Subcutaneous preadipocyte (primary cell): Measurements from ENCODE around the gene TIMM9. TPM values are rescaled to one million over a fixed set of nuclear protein-coding genes. Genes with fewer than 3 reads are reported as not detected.

Experiments used
- small RNA-seq: library from RNA; depleted of rRNA; stranded (forward); fragments of <200 nt; gene quantifications from one replicate; pipeline ENCODE3, GENCODE V24; 2012
- total RNA-seq: library from RNA; depleted of rRNA; stranded (reverse); fragments of >200 nt; gene quantifications from 2 replicates; pipeline ENCODE4 v1.2.3, GENCODE V29; 2012

The TIMM9 gene, protein sequence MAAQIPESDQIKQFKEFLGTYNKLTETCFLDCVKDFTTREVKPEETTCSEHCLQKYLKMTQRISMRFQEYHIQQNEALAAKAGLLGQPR
- 26.1 and 29.3 TPM in 2 replicates for total RNA-seq

DNA sequence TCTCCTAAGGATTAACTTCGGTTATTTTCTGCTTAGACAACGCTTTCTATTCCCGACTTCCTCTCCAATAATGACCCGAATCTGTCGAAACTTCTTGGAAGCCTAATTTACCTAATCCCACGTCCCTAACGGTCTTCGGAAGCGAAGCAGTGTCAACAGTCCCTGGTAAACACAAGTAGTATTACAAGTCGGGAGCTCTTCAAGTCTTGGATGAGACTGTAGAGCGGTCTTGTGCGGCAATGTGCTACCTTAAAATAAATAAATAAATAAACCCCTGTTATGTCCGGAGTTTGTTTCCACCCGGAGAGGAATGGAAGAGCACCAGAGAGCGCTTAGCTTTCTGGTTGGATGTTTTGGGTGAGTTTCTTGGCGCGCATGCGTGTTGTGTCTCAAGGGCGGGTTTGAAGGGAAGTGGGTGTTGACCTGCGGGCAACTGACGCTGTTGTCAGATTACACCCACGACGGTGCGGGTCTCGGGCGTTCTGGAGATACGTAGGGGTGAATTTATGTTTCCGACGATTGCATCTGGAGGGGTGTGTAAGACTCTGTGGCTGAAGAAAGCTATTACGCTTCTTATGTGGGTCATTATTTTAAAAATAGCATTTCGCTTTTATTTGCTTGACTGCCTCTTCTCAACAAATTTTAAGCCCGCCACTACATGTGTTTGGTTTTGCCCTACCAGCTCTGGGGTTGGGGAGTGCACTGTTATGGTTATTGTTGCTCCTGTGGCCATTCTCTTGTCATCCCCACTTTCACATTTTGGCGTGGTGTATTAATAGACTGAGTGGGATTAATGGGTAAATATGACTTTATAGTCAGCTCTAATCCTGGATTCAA is at the start of gene TIMM9, which contains the start of gene KIAA0586:
TIMM9 (minus strand) TSS at position 251 of the 837 bp plus-strand sequence. CDS start 15,586 bp downstream, outside the sequence.
KIAA0586 (plus strand) TSS at position 439 of the 837 bp plus-strand sequence. CDS start 546 bp downstream, outside the sequence.

DNA sequence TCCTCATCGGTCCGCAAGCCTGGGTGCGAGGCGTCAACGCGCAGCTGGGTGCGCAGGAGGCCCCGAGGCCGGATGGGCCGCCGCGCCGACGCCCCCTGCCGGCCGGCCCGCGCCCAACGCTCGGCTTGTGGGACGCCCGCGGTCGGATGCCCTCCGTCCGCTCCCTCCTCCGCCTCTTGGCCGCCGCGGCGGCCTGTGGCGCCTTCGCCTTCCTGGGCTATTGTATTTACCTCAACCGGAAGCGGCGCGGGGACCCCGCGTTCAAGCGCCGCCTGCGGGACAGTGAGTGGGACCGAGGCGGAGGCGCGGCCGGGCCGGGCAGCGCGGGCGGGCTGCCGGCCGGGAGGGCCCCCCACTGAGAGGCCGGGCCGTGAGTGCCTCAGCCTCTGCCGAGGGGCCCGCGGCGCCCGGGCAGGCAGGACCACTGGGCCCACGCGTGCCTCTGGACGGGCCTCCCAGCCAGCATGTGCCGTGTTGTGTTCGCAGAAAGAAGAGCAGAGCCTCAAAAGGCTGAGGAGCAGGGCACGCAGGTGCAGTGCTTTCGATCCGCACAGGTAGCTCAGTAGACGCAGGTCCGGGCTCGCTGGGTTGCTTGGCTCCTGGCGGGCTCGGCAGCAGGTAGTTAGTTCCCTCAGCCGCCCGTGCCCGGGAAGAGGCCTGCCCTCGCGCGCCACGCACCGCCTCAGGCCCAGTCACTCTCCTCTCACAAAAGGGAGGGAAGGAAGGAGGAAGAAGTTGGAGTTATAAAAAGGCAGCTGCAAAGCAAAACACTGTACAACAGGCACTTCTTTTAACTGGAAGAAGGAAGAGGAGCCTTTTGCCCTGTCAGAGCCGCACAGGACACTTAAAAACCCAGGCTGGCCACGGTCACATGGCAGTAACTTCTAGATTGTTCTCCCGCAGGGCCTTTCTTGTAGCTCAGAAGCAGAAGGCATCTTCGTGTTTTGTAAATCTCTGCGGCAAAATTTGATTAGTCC is 31.2 kb downstream of the TIMM9 start, which contains the start of gene TOMM20L:
TOMM20L (plus strand) TSS at position 119 of the 977 bp plus-strand sequence; CDS start at position 147, 28 bp downstream.

Small RNA genes within 50 kb of the gene (small RNA-seq; reads per million reads assigned to genes)
- not detected for gene HSBP1P1
- gene RF00019: not detected

Other genes starting within 250 kb of the TIMM9 start
- 27.8 and 41.5 TPM in 2 replicates for gene ACTR10, start 227.4 kb downstream of the TIMM9 start, total RNA-seq
- gene PSMA3, start 182.7 kb downstream of the TIMM9 start, total RNA-seq: 90.7 and 103 TPM in 2 replicates
- 8.5 and 10.4 TPM in 2 replicates for gene ARID4A, start 129.0 kb downstream of the TIMM9 start, total RNA-seq
- gene TOMM20L, start 31.6 kb downstream of the TIMM9 start, total RNA-seq: not detected in 2 replicates
- gene KIAA0586, start 188 bp upstream of the TIMM9 start, total RNA-seq: 29.8 and 41.8 TPM in 2 replicates
- gene DACT1, start 210.4 kb upstream of the TIMM9 start, total RNA-seq: 0.73 and 2.2 TPM in 2 replicates